GM19467 (cell line): ENCODE data around the gene LYPD6B.

ENCODE experiments used
- ATAC-seq: cut with Tn5 transposase; IDR thresholded peaks from one replicate; pipeline ENCODE4 v1.9.1; 2021; ENCODE audit warnings: mild to moderate bottlenecking, moderate library complexity; ENCODE audit not compliant: unreplicated experiment

LYPD6B gene

DNA sequence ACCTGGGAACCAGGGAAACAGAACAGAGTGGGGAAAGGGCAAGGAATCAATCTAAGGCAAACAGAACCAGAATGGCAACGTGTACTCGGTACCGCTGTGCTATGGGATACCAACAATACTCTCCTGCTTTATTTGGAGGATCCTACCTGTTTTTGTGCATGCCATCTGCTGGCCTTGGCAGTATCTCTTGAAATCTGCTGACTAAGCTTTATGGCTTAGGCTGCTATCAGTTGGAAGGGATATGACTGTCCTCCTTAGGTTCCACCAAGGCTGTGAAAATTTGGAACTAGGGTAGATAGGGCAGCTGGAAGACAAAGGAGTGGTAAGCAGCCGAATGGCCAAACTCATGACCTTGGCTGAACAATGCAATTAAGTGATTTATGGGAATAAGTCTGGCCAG, 220.6 kb downstream of the LYPD6B start:
- ATAC-seq: no peak

DNA sequence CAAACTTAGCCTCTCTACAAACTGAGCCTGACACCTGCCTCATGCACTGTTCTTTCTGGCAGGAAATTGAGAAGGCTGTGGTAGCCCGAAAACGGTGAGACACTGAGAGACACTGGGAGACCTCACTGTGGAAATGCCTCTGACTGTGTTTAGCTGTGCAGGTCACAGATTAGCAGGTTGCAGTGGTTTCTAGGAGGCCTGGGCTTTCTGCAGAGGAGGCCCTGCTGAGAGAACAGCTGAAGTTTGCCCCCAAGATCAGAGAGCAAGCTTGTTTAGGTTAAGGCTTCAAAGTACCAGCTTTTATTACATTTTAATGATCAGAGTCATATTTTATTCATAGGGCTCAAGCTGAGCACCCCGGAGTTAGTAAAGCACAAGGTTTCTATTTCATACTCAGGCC, 223.2 kb downstream of the LYPD6B start:
- no peak for ATAC-seq
